ENCODE results near the gene UBAC1. TPM values are rescaled to one million over a fixed set of nuclear protein-coding genes. Genes with fewer than 3 reads are reported as not detected.

The UBAC1 gene
- total RNA-seq, 1 experiment from 2014 or later: 55.4 TPM

DNA sequence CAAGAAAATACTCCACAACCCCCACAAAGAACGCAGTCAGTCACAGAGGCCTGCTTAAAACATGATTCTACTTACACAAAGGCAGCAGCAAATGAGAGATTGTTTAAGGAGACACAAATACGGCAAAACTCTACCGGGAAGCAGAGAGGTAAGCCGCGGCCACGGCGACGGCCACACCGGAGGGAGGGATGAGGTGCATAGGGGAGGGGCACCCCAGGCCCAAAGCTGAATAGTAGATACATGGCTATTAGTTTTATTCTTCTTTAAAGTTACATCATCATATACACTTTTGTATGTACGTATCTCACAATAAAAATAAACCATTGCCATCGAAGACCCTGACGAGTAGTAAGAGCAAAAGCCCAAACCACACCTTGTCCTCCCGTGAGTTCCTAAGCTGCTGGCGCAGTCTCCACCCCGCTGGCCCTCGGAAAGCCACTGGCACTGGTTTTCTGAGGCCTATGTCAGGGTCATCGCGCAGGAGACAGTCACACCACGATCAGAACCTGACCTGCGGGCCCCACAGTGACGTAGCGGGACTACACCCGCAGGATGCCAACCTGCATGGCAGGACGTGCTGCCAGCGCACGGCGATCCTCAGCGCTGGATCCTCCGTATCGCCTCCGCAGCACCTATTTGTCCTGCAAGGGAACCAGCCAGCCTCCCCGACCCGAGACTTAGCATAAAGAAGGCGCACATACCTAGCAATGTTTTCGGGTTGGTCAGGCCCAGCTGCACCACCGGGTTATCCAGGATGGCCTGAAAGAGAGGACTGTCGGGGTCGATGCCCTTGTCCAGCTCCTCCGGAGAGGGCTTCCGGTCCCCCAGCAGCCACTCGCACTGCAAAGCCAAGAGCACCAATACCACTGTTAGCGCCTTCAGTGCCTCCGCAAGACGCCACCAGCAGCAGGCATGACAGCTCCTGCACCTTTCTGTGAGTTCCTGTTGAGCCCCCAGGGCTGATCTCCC is 23.4 kb downstream of the UBAC1 start:
- H3K9me3 Mint-ChIP-seq (ENCODE audit: unreplicated experiment): no peaks in the 10 kb centered on the region
- H3K27ac Mint-ChIP-seq (ENCODE audit: unreplicated experiment): no peak overlapping the region
- H3K27me3 Mint-ChIP-seq (ENCODE audit: insufficient read depth, unreplicated experiment): no peaks in the 10 kb centered on the region
- no peak for DNase-seq
- TF ChIP-seq CTCF (IDR thresholded peaks at IDR 0.05; ENCODE audit: insufficient read depth in 1 of 2, low read depth in 1 of 2, low read length in 1 of 2, severe bottlenecking in 1 of 2, unreplicated experiment in 1 of 2): no peak
- Histone ChIP-seq H3K9me3 (no peaks in the 10 kb centered on the region), H3K4me3 (ENCODE audit: low read depth, low read length) (no peak overlapping the region), H3K36me3 (ENCODE audit: control insufficient read depth, insufficient read depth, low read length) (peaks cover 1% of the 10 kb centered on the region; the same call in 1 of the 2 replicates), H3K27me3 (replicated peaks; ENCODE audit: control insufficient read depth, insufficient read depth, low read length) (no peaks in the 10 kb centered on the region), H3K4me1 (no peaks in the 10 kb centered on the region)
- no peaks in the 10 kb centered on the region for H3K4me1 Mint-ChIP-seq (ENCODE audit: low read depth, unreplicated experiment)
- intact Hi-C loops (cut with micrococcal nuclease; ENCODE audit: unreplicated experiment): no loop called here
- POLR2A ChIA-PET: no interaction called here
- peaks cover 88% of the 10 kb centered on the region for H3K36me3 Mint-ChIP-seq (ENCODE audit: insufficient read depth, unreplicated experiment)
- CTCF ChIA-PET: no interaction called here
- no TSS peak for BruUV-seq (replicated peaks)
- H3K4me3 Mint-ChIP-seq (ENCODE audit: unreplicated experiment): no peak overlapping the region

DNA sequence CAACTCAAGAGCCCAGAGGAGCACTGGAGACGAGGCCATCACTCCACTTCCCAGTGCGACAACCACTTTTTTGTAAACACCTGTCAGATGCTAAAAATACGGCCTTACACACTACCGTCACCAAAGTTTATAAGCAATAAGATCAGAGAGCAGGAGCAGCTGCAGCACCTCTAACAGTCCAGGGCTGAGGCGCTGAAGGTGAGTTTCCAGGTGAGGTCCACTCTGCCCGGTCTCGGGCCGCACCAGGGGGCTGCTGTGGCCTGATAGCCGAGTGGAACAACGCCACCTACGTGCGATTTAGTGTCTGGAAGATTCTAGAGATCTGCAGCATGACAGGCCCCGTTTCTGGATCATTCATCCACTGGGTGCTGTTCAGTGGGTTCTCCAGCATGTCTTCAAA is 28.1 kb downstream of the UBAC1 start:
- Mint-ChIP-seq H3K9me3 (ENCODE audit: unreplicated experiment) (no peaks in the 10 kb centered on the region), H3K27ac (ENCODE audit: unreplicated experiment) (no peak overlapping the region), H3K27me3 (ENCODE audit: insufficient read depth, unreplicated experiment) (no peaks in the 10 kb centered on the region), H3K4me1 (ENCODE audit: low read depth, unreplicated experiment) (no peaks in the 10 kb centered on the region), H3K4me3 (ENCODE audit: unreplicated experiment) (no peak overlapping the region), H3K36me3 (ENCODE audit: insufficient read depth, unreplicated experiment) (peaks cover 78% of the 10 kb centered on the region)
- ChIA-PET CTCF (no interaction called here), POLR2A (no interaction called here)
- Histone ChIP-seq H3K4me1 (no peaks in the 10 kb centered on the region), H3K4me3 (ENCODE audit: low read depth, low read length) (no peak overlapping the region), H3K36me3 (ENCODE audit: control insufficient read depth, insufficient read depth, low read length) (peaks cover 1% of the 10 kb centered on the region; the same call in 1 of the 2 replicates), H3K9me3 (no peaks in the 10 kb centered on the region), H3K27me3 (replicated peaks; ENCODE audit: control insufficient read depth, insufficient read depth, low read length) (no peaks in the 10 kb centered on the region)
- no peak for DNase-seq
- BruUV-seq (replicated peaks): TSS peak; percentile 44
- TF ChIP-seq CTCF (IDR thresholded peaks at IDR 0.05; ENCODE audit: insufficient read depth in 1 of 2, low read depth in 1 of 2, low read length in 1 of 2, severe bottlenecking in 1 of 2, unreplicated experiment in 1 of 2): no peak
- intact Hi-C loops (cut with micrococcal nuclease; ENCODE audit: unreplicated experiment): no loop called here

- intact Hi-C loops (cut with micrococcal nuclease; ENCODE audit: unreplicated experiment): no loop called here
- no peaks in the 10 kb centered on the region for H3K9me3 Mint-ChIP-seq (ENCODE audit: unreplicated experiment)
- ChIA-PET CTCF (no interaction called here), POLR2A (no interaction called here)
- no peaks in the 10 kb centered on the region for H3K4me1 ChIP-seq
- no peak for DNase-seq
- no peak overlapping the region for H3K4me3 Mint-ChIP-seq (ENCODE audit: unreplicated experiment)
- no TSS peak for BruUV-seq (replicated peaks)
- H3K27ac Mint-ChIP-seq (ENCODE audit: unreplicated experiment): no peak overlapping the region
- H3K4me1 Mint-ChIP-seq (ENCODE audit: low read depth, unreplicated experiment): no peaks in the 10 kb centered on the region
- H3K27me3 ChIP-seq (replicated peaks; ENCODE audit: control insufficient read depth, insufficient read depth, low read length): no peaks in the 10 kb centered on the region
- no peaks in the 10 kb centered on the region for H3K27me3 Mint-ChIP-seq (ENCODE audit: insufficient read depth, unreplicated experiment)
- no peak for TF ChIP-seq CTCF (IDR thresholded peaks at IDR 0.05; ENCODE audit: insufficient read depth in 1 of 2, low read depth in 1 of 2, low read length in 1 of 2, severe bottlenecking in 1 of 2, unreplicated experiment in 1 of 2)
- peaks cover 1% of the 10 kb centered on the region; the same call in 1 of the 2 replicates for H3K36me3 ChIP-seq (ENCODE audit: control insufficient read depth, insufficient read depth, low read length)
- H3K4me3 ChIP-seq (ENCODE audit: low read depth, low read length): no peak overlapping the region
- H3K9me3 ChIP-seq: no peaks in the 10 kb centered on the region
- peaks cover 73% of the 10 kb centered on the region for H3K36me3 Mint-ChIP-seq (ENCODE audit: insufficient read depth, unreplicated experiment)
These were observed 28.5 kb downstream of the UBAC1 start for GRCh38 chr9:135932656-135933055.

All from Caco-2 (cell line).